Mammary epithelial cell (primary cell): Measurements from ENCODE around the gene ACAP3.

Source experiments
- CTCF ChIP-seq, 2 donors: IDR thresholded peaks in 1 of 2; conservative IDR thresholded peaks in 1 of 2; 2 replicates each; pipeline ENCODE4 v1.5.1; 2011 to 2012; ENCODE audit warnings: inconsistent platforms in 2 of 2, low read length in 2 of 2, mild to moderate bottlenecking in 2 of 2, control low read depth in 1 of 2, low read depth in 1 of 2; ENCODE audit not compliant: insufficient read depth in 1 of 2; ENCODE audit errors: extremely low read depth in 1 of 2
- EZH2 ChIP-seq: IDR thresholded peaks from 2 replicates; pipeline ENCODE4 v1.6.1; 2012; ENCODE audit warnings: low read length, inconsistent platforms, borderline replicate concordance

GRCh38 chr1:1320666-1321448, 13.1 kb upstream of the ACAP3 start:
- no peak for TF ChIP-seq CTCF (conservative IDR thresholded peaks at IDR 0.05 in 1 of 2, IDR thresholded peaks at IDR 0.05 in 1 of 2; ENCODE audit: extremely low read depth in 1 of 2, insufficient read depth in 1 of 2, low read depth in 1 of 2, low read length in 2 of 2)
- TF ChIP-seq EZH2 = no peak
